ENCODE measurements around the gene NALCN. TPM values are rescaled to one million over a fixed set of nuclear protein-coding genes. Genes with fewer than 3 reads are reported as not detected.

The NALCN gene
- total RNA-seq, 1 donor from 2014 or later = not detected

DNA sequence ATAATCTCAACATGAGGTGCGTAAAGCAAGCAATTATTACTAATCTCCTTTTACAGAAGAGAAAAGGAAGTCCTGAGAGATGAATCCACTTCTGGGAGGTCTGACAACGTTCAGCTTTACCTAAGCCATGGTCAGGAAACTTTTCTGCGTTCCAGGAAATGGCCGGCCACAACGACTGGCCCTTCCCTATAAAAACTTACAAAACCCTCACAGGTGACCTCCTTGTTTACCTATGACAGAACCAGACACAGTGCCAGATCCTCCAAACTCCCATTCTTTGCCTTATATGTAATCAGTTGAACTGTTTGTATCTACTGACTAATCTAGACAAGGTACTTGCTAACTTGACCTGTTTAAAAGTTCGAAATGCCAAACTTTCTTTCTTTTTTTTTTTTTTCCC, 390.0 kb downstream of the NALCN start:
- no peak for DNase-seq (ENCODE audit: low spot score)
- H3K27me3 Mint-ChIP-seq (ENCODE audit: insufficient read depth) = no peaks in the 10 kb centered on the region
- H3K27ac Mint-ChIP-seq = no peak overlapping the region
- no peaks in the 10 kb centered on the region for H3K4me1 Mint-ChIP-seq (ENCODE audit: low read depth)
- no peaks in the 10 kb centered on the region for H3K36me3 Mint-ChIP-seq (ENCODE audit: low read depth)
- no peak overlapping the region for H3K4me3 Mint-ChIP-seq
- intact Hi-C loops (cut with micrococcal nuclease) = no loop called here
- no peaks in the 10 kb centered on the region for H3K9me3 Mint-ChIP-seq

DNA sequence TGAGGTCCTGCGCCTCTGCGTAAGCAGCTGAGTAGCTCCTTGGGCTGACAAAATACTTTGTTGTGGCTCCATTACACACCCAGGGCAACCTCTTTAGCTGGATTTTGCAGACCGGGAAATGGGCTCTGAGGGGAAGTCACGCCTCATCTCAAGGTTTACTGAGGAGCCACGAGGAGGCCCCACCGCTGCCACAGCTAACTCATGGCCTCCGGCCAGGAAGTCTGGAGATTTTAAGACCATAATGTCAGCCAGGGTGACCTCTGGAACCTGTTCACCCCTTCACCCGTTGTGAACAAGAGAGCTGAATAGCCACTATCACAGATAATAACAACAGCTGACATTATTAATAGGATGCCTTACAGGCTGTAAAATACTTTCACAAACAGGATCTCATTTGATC, 390.4 kb downstream of the NALCN start:
- Mint-ChIP-seq H3K36me3 (ENCODE audit: low read depth) (no peaks in the 10 kb centered on the region), H3K27ac (no peak overlapping the region), H3K4me3 (no peak overlapping the region), H3K9me3 (no peaks in the 10 kb centered on the region), H3K27me3 (ENCODE audit: insufficient read depth) (no peaks in the 10 kb centered on the region), H3K4me1 (ENCODE audit: low read depth) (no peaks in the 10 kb centered on the region)
- intact Hi-C loops (cut with micrococcal nuclease) = no loop called here
- no peak for DNase-seq (ENCODE audit: low spot score)

DNA sequence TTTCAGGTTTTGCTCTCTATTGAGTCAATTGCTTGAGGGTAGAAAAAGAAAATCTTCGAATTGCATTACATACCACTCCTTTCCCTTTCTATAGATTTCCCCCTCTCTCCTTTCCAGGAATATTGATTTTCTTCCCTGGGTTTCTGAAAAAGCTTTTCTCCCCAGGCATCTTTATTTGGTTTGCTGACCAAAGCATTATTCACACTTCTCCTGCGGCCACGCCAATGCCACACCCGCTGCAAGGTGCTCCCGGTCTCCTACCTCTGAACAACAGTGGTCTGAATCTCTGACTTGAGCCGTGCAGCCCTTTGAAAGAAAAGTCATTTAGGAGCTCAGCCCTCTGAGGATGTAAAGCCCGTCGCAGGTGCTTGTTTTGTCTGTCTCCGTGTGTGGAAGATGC, 390.8 kb downstream of the NALCN start:
- Mint-ChIP-seq H3K36me3 (ENCODE audit: low read depth) (no peaks in the 10 kb centered on the region), H3K4me3 (no peak overlapping the region), H3K27ac (no peak overlapping the region), H3K9me3 (no peaks in the 10 kb centered on the region), H3K4me1 (ENCODE audit: low read depth) (no peaks in the 10 kb centered on the region), H3K27me3 (ENCODE audit: insufficient read depth) (no peaks in the 10 kb centered on the region)
- intact Hi-C loops (cut with micrococcal nuclease) = no loop called here
- DNase-seq (ENCODE audit: low spot score) = no peak

DNA sequence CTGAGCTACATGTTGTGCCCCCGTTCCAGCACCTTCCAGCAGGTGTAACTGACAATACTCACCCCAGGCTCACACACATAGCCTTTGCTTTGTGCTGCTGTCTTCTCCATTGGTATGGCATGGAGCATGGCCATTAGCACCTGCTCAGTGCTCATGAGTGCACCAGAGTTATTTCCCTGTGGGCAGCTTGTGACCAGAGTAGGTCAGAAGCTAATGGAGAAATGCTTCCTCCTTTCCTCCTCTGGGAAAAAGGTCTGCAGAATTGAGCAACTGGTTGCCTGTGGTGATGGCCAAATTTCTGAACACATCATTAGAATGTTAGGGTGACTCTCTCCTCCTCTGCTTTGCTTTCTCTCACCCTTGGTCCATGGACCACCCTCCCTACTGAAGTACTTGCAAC, 397.2 kb downstream of the NALCN start:
- H3K36me3 Mint-ChIP-seq (ENCODE audit: low read depth) = no peaks in the 10 kb centered on the region
- intact Hi-C loops (cut with micrococcal nuclease) = no loop called here
- H3K27ac Mint-ChIP-seq = no peak overlapping the region
- H3K4me3 Mint-ChIP-seq = no peak overlapping the region
- no peak for DNase-seq (ENCODE audit: low spot score)
- H3K4me1 Mint-ChIP-seq (ENCODE audit: low read depth) = no peaks in the 10 kb centered on the region
- no peaks in the 10 kb centered on the region for H3K9me3 Mint-ChIP-seq
- H3K27me3 Mint-ChIP-seq (ENCODE audit: insufficient read depth) = peaks cover 5% of the 10 kb centered on the region

DNA sequence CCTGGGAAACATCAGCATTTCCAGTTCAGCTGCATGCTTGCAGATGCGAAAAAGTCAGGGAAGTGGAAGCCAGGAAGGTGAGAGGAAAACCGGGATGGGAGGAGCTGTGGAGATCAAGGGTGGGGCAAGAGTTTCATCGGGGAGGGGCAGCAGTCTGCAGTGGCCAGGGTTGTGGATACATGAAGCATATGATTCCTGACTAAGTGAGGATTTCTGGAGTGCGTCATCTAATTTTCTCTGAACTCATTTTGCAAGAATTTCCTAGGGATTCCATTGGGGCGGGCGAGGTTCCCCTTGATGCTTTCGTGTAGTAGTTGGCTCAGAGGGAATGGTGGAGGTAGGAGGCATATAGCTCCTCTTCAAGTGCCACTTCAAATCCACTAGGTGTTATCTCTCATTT, 397.6 kb downstream of the NALCN start:
- no peak overlapping the region for H3K4me3 Mint-ChIP-seq
- H3K4me1 Mint-ChIP-seq (ENCODE audit: low read depth) = no peaks in the 10 kb centered on the region
- intact Hi-C loops (cut with micrococcal nuclease) = no loop called here
- H3K9me3 Mint-ChIP-seq = no peaks in the 10 kb centered on the region
- no peak for DNase-seq (ENCODE audit: low spot score)
- H3K27ac Mint-ChIP-seq = no peak overlapping the region
- no peaks in the 10 kb centered on the region for H3K36me3 Mint-ChIP-seq (ENCODE audit: low read depth)
- peaks cover 5% of the 10 kb centered on the region for H3K27me3 Mint-ChIP-seq (ENCODE audit: insufficient read depth)

DNA sequence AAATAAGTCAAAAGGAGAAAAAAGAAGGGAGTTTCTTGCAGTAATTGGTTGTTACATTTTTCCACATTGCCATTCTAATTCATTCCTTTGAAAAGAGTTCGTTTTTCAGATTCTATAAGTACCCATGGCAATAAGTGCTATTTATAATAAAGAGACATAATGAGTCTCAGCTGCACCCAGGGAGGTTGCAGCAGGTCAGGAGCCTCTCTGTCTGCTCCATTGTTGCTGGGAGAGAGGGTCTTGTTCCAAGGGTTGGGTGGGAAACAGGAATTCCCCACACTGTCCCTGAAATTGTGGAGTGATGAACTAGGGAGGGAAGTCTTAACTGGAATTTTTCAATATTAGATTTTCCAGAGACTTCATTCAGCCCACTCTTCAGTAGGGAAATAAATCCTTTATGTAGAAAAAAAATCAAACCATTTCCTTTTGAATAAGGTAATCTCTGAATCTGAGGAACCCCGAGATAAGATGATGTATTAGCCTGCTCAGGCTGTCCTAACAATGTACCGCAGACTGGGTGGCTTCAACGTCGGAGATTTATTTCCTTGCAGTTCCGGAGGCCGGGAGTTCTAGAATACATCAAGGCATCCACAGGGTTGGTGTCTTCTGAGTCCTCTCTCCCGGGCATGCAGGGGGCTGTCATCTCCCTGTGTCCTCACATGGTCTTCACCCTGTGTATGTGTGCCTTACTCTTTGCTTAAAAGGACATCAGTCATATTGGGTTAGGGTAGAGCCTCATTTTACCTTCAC, 399.0 kb downstream of the NALCN start:
- no peak for DNase-seq (ENCODE audit: low spot score)
- H3K36me3 Mint-ChIP-seq (ENCODE audit: low read depth) = no peaks in the 10 kb centered on the region
- H3K27me3 Mint-ChIP-seq (ENCODE audit: insufficient read depth) = peaks cover 5% of the 10 kb centered on the region
- no peak overlapping the region for H3K27ac Mint-ChIP-seq
- H3K4me3 Mint-ChIP-seq = no peak overlapping the region
- H3K9me3 Mint-ChIP-seq = no peaks in the 10 kb centered on the region
- intact Hi-C loops (cut with micrococcal nuclease) = no loop called here
- H3K4me1 Mint-ChIP-seq (ENCODE audit: low read depth) = no peaks in the 10 kb centered on the region

DNA sequence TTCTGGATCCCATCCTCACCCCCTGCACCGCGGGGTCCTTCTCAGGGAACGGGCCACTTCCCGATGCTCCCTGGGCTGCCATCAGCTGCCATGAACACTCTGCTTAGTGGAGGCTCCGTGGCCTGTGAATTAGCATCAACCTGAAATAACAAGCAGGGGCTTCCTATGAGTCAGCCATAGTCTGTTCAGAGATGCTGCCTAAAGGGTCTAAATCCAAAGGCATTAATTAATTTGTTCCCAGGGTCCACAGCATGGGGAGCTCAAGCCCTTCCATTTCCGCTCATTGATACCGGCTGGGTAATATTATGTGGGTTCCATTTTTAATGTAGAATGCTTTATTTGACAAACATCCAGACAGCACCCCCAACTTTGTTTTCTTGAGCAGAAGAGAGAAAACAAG, 399.8 kb downstream of the NALCN start:
- Mint-ChIP-seq H3K27me3 (ENCODE audit: insufficient read depth) (peaks cover 5% of the 10 kb centered on the region), H3K9me3 (no peaks in the 10 kb centered on the region), H3K36me3 (ENCODE audit: low read depth) (no peaks in the 10 kb centered on the region), H3K4me3 (no peak overlapping the region), H3K27ac (no peak overlapping the region), H3K4me1 (ENCODE audit: low read depth) (no peaks in the 10 kb centered on the region)
- no peak for DNase-seq (ENCODE audit: low spot score)
- intact Hi-C loops (cut with micrococcal nuclease) = no loop called here

DNA sequence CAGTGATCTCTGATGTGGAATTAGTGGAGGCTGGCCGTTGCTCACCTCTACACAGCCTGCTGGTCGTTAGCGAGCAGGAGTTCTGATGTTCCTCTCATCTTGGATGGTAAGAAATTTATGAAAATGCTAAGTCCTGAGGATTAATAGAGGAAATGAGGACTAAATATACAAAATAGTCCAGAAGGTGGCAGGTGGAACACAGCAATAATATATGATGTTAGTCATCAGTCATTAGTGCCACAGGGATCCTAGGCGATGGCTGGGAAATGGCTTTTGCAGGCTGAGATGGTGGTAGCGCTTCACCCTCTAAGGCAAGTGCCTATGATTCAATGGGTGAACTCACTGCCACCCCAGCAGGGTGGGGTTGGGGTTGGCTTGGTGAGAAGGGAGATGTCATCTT, 403.1 kb downstream of the NALCN start:
- no peaks in the 10 kb centered on the region for H3K4me1 Mint-ChIP-seq (ENCODE audit: low read depth)
- no peak for DNase-seq (ENCODE audit: low spot score)
- intact Hi-C loops (cut with micrococcal nuclease) = no loop called here
- no peaks in the 10 kb centered on the region for H3K36me3 Mint-ChIP-seq (ENCODE audit: low read depth)
- no peak overlapping the region for H3K27ac Mint-ChIP-seq
- no peak overlapping the region for H3K4me3 Mint-ChIP-seq
- no peaks in the 10 kb centered on the region for H3K9me3 Mint-ChIP-seq
- peaks cover 9% of the 10 kb centered on the region for H3K27me3 Mint-ChIP-seq (ENCODE audit: insufficient read depth)

DNA sequence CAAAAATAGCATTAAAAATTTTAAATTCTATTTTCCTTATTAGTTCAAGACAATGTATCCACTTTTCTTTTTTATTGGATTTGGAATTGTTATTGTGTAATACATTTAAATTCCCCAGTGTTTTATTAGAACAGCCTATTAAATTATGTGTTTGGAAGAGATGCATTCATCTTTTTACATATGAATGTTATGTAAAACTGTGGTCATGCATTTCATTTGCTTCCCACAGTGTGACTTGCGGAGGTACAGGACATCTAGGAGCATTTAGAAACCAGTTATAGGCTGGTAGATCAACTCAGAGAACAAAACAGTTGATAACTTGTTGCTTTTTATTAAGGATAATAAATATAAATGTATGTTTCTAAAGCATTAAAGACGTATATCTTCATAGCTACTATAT, 406.2 kb downstream of the NALCN start:
- H3K27ac Mint-ChIP-seq = no peak overlapping the region
- intact Hi-C loops (cut with micrococcal nuclease) = no loop called here
- H3K4me1 Mint-ChIP-seq (ENCODE audit: low read depth) = no peaks in the 10 kb centered on the region
- no peaks in the 10 kb centered on the region for H3K36me3 Mint-ChIP-seq (ENCODE audit: low read depth)
- DNase-seq (ENCODE audit: low spot score) = no peak
- no peak overlapping the region for H3K4me3 Mint-ChIP-seq
- H3K27me3 Mint-ChIP-seq (ENCODE audit: insufficient read depth) = peaks cover 6% of the 10 kb centered on the region
- no peaks in the 10 kb centered on the region for H3K9me3 Mint-ChIP-seq

DNA sequence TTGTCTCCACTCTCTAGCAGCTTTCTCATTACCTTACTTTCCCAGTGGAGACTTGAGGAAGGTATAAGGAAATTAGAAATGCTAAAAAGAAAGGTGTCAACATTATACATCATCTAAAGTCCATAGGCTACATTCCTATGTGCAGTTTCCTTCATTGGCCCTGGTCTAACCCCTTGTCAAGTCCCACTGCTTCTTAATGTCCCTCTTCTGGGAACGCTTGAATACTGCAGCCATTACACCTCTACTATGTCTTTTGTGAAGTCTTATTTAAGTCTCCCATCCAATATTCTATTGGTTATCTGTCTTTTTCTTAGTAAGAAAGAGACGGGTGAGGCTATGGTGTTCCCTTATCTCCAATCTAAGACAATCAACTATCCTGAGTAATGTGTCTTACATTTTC, 409.1 kb downstream of the NALCN start:
- H3K4me3 Mint-ChIP-seq = no peak overlapping the region
- intact Hi-C loops (cut with micrococcal nuclease) = no loop called here
- H3K4me1 Mint-ChIP-seq (ENCODE audit: low read depth) = no peaks in the 10 kb centered on the region
- H3K27me3 Mint-ChIP-seq (ENCODE audit: insufficient read depth) = peaks cover 6% of the 10 kb centered on the region
- H3K9me3 Mint-ChIP-seq = no peaks in the 10 kb centered on the region
- no peaks in the 10 kb centered on the region for H3K36me3 Mint-ChIP-seq (ENCODE audit: low read depth)
- H3K27ac Mint-ChIP-seq = no peak overlapping the region
- DNase-seq (ENCODE audit: low spot score) = no peak

Other genes starting within 250 kb of the NALCN start
- not detected in 2 replicates for gene ITGBL1, start 36.2 kb upstream of the NALCN start, total RNA-seq

Data from activated T-helper 1 cell treated with anti-CD3 and anti-CD28 coated beads, Interleukin-12 subunit alpha, Interleukin-12 subunit beta, Interleukin-2, Interleukin-4 antibody, amounts not matched to agents 30 ng/mL and 10 ng/mL and 1 ng/mL, durations not matched to agents 14 hours and 24 hours and 36 hours (primary cell).